ENCODE results near the gene EGFL7. TPM values are rescaled to one million over a fixed set of nuclear protein-coding genes. Genes with fewer than 3 reads are reported as not detected.

The EGFL7 gene
- total and polyA plus RNA-seq, 10 of the 15 experiments (the other 5 are each of a cell fraction or from before 2014, with no cell fraction given) = 0.06 to 0.46 (median 0.19) TPM; not detected in 5

GRCh38 chr9:136644593-136645351, 17.9 kb upstream of the EGFL7 start:
- H3K79me2 ChIP-seq (ENCODE audit: control insufficient read depth, insufficient read depth, low read length) = no peaks in the 10 kb centered on the region
- RAD21 ChIA-PET (ENCODE audit: unreplicated experiment) = interaction anchor here (1.0 to 1.8 kb wide), 2 partner anchors 13 to 156 kb away, joined by 4 to 6 read pairs; no protein-coding TSS in a partner anchor
- in situ Hi-C loops (cut with MboI) (no loop called here), intact Hi-C loops (cut with micrococcal nuclease; ENCODE audit: unreplicated experiment) (no loop called here)
- H3K9me3 ChIP-seq (replicated peaks; ENCODE audit: control insufficient read depth, insufficient read depth, low read length) = no peaks in the 10 kb centered on the region
- no peak overlapping the region for H3K9ac ChIP-seq (ENCODE audit: control insufficient read depth, insufficient read depth, low read length)
- no peak overlapping the region for H2AFZ ChIP-seq (ENCODE audit: control insufficient read depth, low read depth, low read length)
- H3K27me3 ChIP-seq (replicated peaks in 1 of 2; ENCODE audit: control insufficient read depth in 2 of 2, insufficient read depth in 2 of 2, low read length in 1 of 2) = peaks cover 0 to 5% of the 10 kb centered on the region in 2 experiments; a peak in 3 of 4 replicates
- POLR2A ChIA-PET = interaction anchor here (1.4 kb wide), 1 partner anchor 105 kb away, joined by 4 read pairs; no protein-coding TSS in a partner anchor
- H3K36me3 ChIP-seq (ENCODE audit: control insufficient read depth in 2 of 2, insufficient read depth in 2 of 2, low read length in 1 of 2) = no peaks in the 10 kb centered on the region
- FAIRE-seq (no peak), DNase-seq (ENCODE audit: low read depth, low spot score) (no peak), ATAC-seq (peak; percentile 96)
- SMC1A ChIA-PET (ENCODE audit: uncharacterized antibody, unreplicated experiment) = interaction anchor here (1.3 kb wide), 1 partner anchor 155 kb away, joined by 5 read pairs; no protein-coding TSS in a partner anchor
- H3K4me3 ChIP-seq = no peak overlapping the region; the same call in 1 of the 2 replicates
- WGBS (ENCODE audit: insufficient coverage, insufficient replicate concordance, low lambda C conversion rate, missing lambda C conversion rate) = 1% methylated on average over 30 of the region's 30 CpGs
- BruUV-seq (replicated peaks) = no TSS peak
- H3K4me1 ChIP-seq (ENCODE audit: control insufficient read depth, insufficient read depth, low read length) = peaks cover 12% of the 10 kb centered on the region
- no peaks in the 10 kb centered on the region for H4K20me1 ChIP-seq (ENCODE audit: control insufficient read depth, insufficient read depth)
- CTCF ChIA-PET = interaction anchor here (1.0 to 2.5 kb wide), 9 partner anchors 10 to 160 kb away, joined by 3 to 16 read pairs (median 4); partner anchors contain the start of gene AGPAT2
- no peak overlapping the region for H3K27ac ChIP-seq (ENCODE audit: control insufficient read depth, insufficient read depth)
- peak overlapping the region; percentile 38; the same call in 1 of the 2 replicates for H3K4me2 ChIP-seq (ENCODE audit: control insufficient read depth, insufficient read depth)
- TF ChIP-seq ZNF207 (IDR thresholded peaks at IDR 0.05; ENCODE audit: borderline replicate concordance) (0 out of 2 replicates have a peak, but pooled peaks have one; percentile 61), CUX1 (IDR thresholded peaks at IDR 0.05; ENCODE audit: insufficient replicate concordance, low read depth, low read length) (no peak), SPI1 (IDR thresholded peaks at IDR 0.05; ENCODE audit: borderline replicate concordance, insufficient read depth, low read depth, low read length) (peak; percentile 46; the same call in 1 of the 2 replicates), CTCF (IDR thresholded peaks at IDR 0.05 in 2 of 3, conservative IDR thresholded peaks at IDR 0.05 in 1 of 3; ENCODE audit: control insufficient read depth in 2 of 3, extremely low read depth in 1 of 3, insufficient read depth in 1 of 3, low read depth in 3 of 3, low read length in 3 of 3) (peak; percentile 81 to 97 (median 85)), SREBF2 (IDR thresholded peaks at IDR 0.05; ENCODE audit: low read length) (no peak), IKZF1 (conservative IDR thresholded peaks at IDR 0.05) (peak; percentile 13; the same call in 1 of the 2 replicates), MEF2A (IDR thresholded peaks at IDR 0.05; ENCODE audit: insufficient read depth, low read depth, low read length) (no peak), ZNF592 (IDR thresholded peaks at IDR 0.05) (peak; percentile 46; the same call in 1 of the 2 replicates), SMARCA5 (IDR thresholded peaks at IDR 0.05) (peak; percentile 70), NR2C1 (IDR thresholded peaks at IDR 0.05) (no peak)

Data from GM12878 (cell line).